CD4-positive, CD25-positive, alpha-beta regulatory T cell (primary cell): ENCODE results near the gene DISP3. TPM values are rescaled to one million over a fixed set of nuclear protein-coding genes. Genes with fewer than 3 reads are reported as not detected.

Experiments
- ATAC-seq, 2 donors: fragments of 150-1000 bp; cut with Tn5 transposase; one replicate each; pipeline ENCODE4 v1.10.0; 2021; ENCODE audit warnings: low read depth in 2 of 2, moderate number of reproducible peaks in 2 of 2, moderate library complexity in 1 of 2
- DNase-seq, 3 donors: peaks; one replicate each; pipeline versions ENCODE4 v3.0.0 to v3.0.0-alpha.2; 2012 to 2022; ENCODE audit warnings: mixed read lengths in 1 of 3
- H3K27ac ChIP-seq: one replicate; pipeline ENCODE4 v1.7.0; 2013; ENCODE audit warnings: mild to moderate bottlenecking, low read length; ENCODE audit not compliant: insufficient read depth, poor library complexity, severe bottlenecking
- H3K27me3 ChIP-seq: one replicate; pipeline ENCODE4 v1.7.0; 2013; ENCODE audit warnings: low read length; ENCODE audit not compliant: control insufficient read depth, insufficient read depth
- H3K36me3 ChIP-seq: one replicate; pipeline ENCODE4 v1.7.0; 2013; ENCODE audit warnings: mild to moderate bottlenecking, low read length, moderate library complexity; ENCODE audit not compliant: control insufficient read depth, insufficient read depth
- H3K4me1 ChIP-seq: 2 replicates; pipeline ENCODE4 v1.7.0; 2013; ENCODE audit warnings: mild to moderate bottlenecking, low read length; ENCODE audit not compliant: insufficient read depth, control insufficient read depth, poor library complexity, severe bottlenecking
- H3K4me3 ChIP-seq: one replicate; pipeline ENCODE4 v1.7.0; 2013; ENCODE audit warnings: low read depth, mild to moderate bottlenecking, low read length, moderate library complexity
- H3K9me3 ChIP-seq, 2 experiments: 1 replicate in 1 of 2; 2 replicates in 1 of 2; pipeline ENCODE4 v1.7.0; 2013; ENCODE audit warnings: low read length in 2 of 2, mild to moderate bottlenecking in 1 of 2, moderate library complexity in 1 of 2; ENCODE audit not compliant: control insufficient read depth in 2 of 2
- H3K27ac Mint-ChIP-seq, 3 donors: one replicate each; pipeline ENCODE4 v1.8.0; 2020 to 2022; ENCODE audit warnings: mild to moderate bottlenecking in 3 of 3, mixed read lengths in 3 of 3, moderate library complexity in 2 of 3
- H3K27me3 Mint-ChIP-seq: one replicate; pipeline ENCODE4 v1.8.0; 2022; ENCODE audit warnings: mild to moderate bottlenecking, mixed read lengths
- H3K36me3 Mint-ChIP-seq: one replicate; pipeline ENCODE4 v1.8.0; 2020; ENCODE audit warnings: mixed read lengths
- H3K4me1 Mint-ChIP-seq, 4 donors: one replicate each; pipeline ENCODE4 v1.8.0; 2020 to 2022; ENCODE audit warnings: mixed read lengths in 4 of 4, mild to moderate bottlenecking in 1 of 4
- H3K4me3 Mint-ChIP-seq, 4 donors: one replicate each; pipeline ENCODE4 v1.8.0; 2020 to 2022; ENCODE audit warnings: mild to moderate bottlenecking in 4 of 4, mixed read lengths in 4 of 4, moderate library complexity in 3 of 4
- H3K9me3 Mint-ChIP-seq, 7 donors: one replicate each; pipeline ENCODE4 v1.8.0; 2020 to 2022; ENCODE audit warnings: mixed read lengths in 7 of 7, mild to moderate bottlenecking in 3 of 7, moderate library complexity in 2 of 7
- polyA plus RNA-seq, 4 donors: library from polyadenylated mRNA; unstranded; fragments of 300-500 nt; fragmentation: Illumina TruSeq; gene quantifications; one replicate each; pipeline ENCODE4 v1.2.3, GENCODE V29; 2021
- total RNA-seq: library from RNA; stranded (reverse); gene quantifications from one replicate; pipeline ENCODE4 v1.2.3, GENCODE V29; 2022

Gene DISP3
- total and polyA plus RNA-seq, 5 donors from 2014 or later: 0.12 to 1.2 (median 0.23) TPM

- Histone ChIP-seq H3K4me1 (no peaks in the 10 kb centered on the region), H3K36me3 (no peaks in the 10 kb centered on the region), H3K27ac (no peak overlapping the region), H3K4me3 (no peak overlapping the region), H3K9me3 (no peaks in the 10 kb centered on the region), H3K27me3 (no peaks in the 10 kb centered on the region)
- DNase-seq: no peak
- Mint-ChIP-seq H3K4me3 (no peak overlapping the region), H3K27ac (no peak overlapping the region), H3K27me3 (peaks cover 4% of the 10 kb centered on the region), H3K4me1 (no peaks in the 10 kb centered on the region), H3K36me3 (no peaks in the 10 kb centered on the region), H3K9me3 (peaks cover 0 to 2% (median 0%) of the 10 kb centered on the region in 7 donors)
- ATAC-seq: no peak
These were observed 46.2 kb downstream of the DISP3 start for GRCh38 chr1:11525151-11525505.

GRCh38 chr1:11525516-11525915, 46.6 kb downstream of the DISP3 start:
- Mint-ChIP-seq H3K27ac (no peak overlapping the region), H3K36me3 (no peaks in the 10 kb centered on the region), H3K4me3 (no peak overlapping the region), H3K4me1 (no peaks in the 10 kb centered on the region), H3K9me3 (peaks cover 0 to 2% (median 0%) of the 10 kb centered on the region in 7 donors), H3K27me3 (peaks cover 4% of the 10 kb centered on the region)
- ATAC-seq (no peak), DNase-seq (no peak)
- Histone ChIP-seq H3K36me3 (no peaks in the 10 kb centered on the region), H3K27ac (no peak overlapping the region), H3K4me3 (no peak overlapping the region), H3K9me3 (no peaks in the 10 kb centered on the region), H3K27me3 (no peaks in the 10 kb centered on the region), H3K4me1 (no peaks in the 10 kb centered on the region)

- no peaks in the 10 kb centered on the region for H3K36me3 Mint-ChIP-seq
- H3K27me3 Mint-ChIP-seq: peaks cover 4% of the 10 kb centered on the region
- Histone ChIP-seq H3K4me3 (no peak overlapping the region), H3K9me3 (no peaks in the 10 kb centered on the region), H3K36me3 (no peaks in the 10 kb centered on the region), H3K27me3 (no peaks in the 10 kb centered on the region), H3K4me1 (no peaks in the 10 kb centered on the region), H3K27ac (no peak overlapping the region)
- H3K4me3 Mint-ChIP-seq: no peak overlapping the region
- no peak for ATAC-seq
- no peak for DNase-seq
- H3K4me1 Mint-ChIP-seq: no peaks in the 10 kb centered on the region
- no peak overlapping the region for H3K27ac Mint-ChIP-seq
- H3K9me3 Mint-ChIP-seq: peaks cover 0 to 2% (median 0%) of the 10 kb centered on the region in 7 donors
These were observed 47.3 kb downstream of the DISP3 start for GRCh38 chr1:11526071-11526895.

- no peak for DNase-seq
- ATAC-seq: no peak
These were observed 48.8 kb downstream of the DISP3 start for GRCh38 chr1:11527541-11528452.

GRCh38 chr1:11528611-11529261, 49.8 kb downstream of the DISP3 start:
- Mint-ChIP-seq H3K9me3 (no peaks in the 10 kb centered on the region), H3K36me3 (no peaks in the 10 kb centered on the region), H3K4me1 (no peaks in the 10 kb centered on the region), H3K4me3 (no peak overlapping the region), H3K27ac (no peak overlapping the region), H3K27me3 (no peaks in the 10 kb centered on the region)
- DNase-seq (no peak), ATAC-seq (no peak)
- no peak overlapping the region for H3K27ac ChIP-seq
- H3K4me1 ChIP-seq: no peaks in the 10 kb centered on the region
- H3K4me3 ChIP-seq: no peak overlapping the region
- H3K36me3 ChIP-seq: no peaks in the 10 kb centered on the region
- no peaks in the 10 kb centered on the region for H3K27me3 ChIP-seq
- no peaks in the 10 kb centered on the region for H3K9me3 ChIP-seq

More at GRCh38 chr1:11527541-11528452, 48.8 kb downstream of the DISP3 start:
- Histone ChIP-seq H3K27ac (no peak overlapping the region), H3K27me3 (no peaks in the 10 kb centered on the region), H3K36me3 (no peaks in the 10 kb centered on the region), H3K4me3 (no peak overlapping the region), H3K4me1 (no peaks in the 10 kb centered on the region), H3K9me3 (no peaks in the 10 kb centered on the region)
- no peaks in the 10 kb centered on the region for H3K36me3 Mint-ChIP-seq
- no peak overlapping the region for H3K27ac Mint-ChIP-seq
- no peak overlapping the region for H3K4me3 Mint-ChIP-seq
- H3K4me1 Mint-ChIP-seq: no peaks in the 10 kb centered on the region
- H3K9me3 Mint-ChIP-seq: no peaks in the 10 kb centered on the region
- peaks cover 4% of the 10 kb centered on the region for H3K27me3 Mint-ChIP-seq

GRCh38 chr1:11529330-11529729, 50.4 kb downstream of the DISP3 start:
- no peak for ATAC-seq
- Histone ChIP-seq H3K9me3 (no peaks in the 10 kb centered on the region), H3K4me1 (no peaks in the 10 kb centered on the region), H3K36me3 (no peaks in the 10 kb centered on the region), H3K27ac (no peak overlapping the region), H3K4me3 (no peak overlapping the region), H3K27me3 (no peaks in the 10 kb centered on the region)
- Mint-ChIP-seq H3K36me3 (no peaks in the 10 kb centered on the region), H3K4me3 (no peak overlapping the region), H3K4me1 (no peaks in the 10 kb centered on the region), H3K27me3 (no peaks in the 10 kb centered on the region), H3K9me3 (no peaks in the 10 kb centered on the region), H3K27ac (no peak overlapping the region)
- no peak for DNase-seq

GRCh38 chr1:11529763-11530730, 51.1 kb downstream of the DISP3 start:
- no peaks in the 10 kb centered on the region for H3K4me1 ChIP-seq
- H3K27me3 ChIP-seq: no peaks in the 10 kb centered on the region
- no peaks in the 10 kb centered on the region for H3K36me3 ChIP-seq
- DNase-seq: no peak
- Mint-ChIP-seq H3K4me1 (no peaks in the 10 kb centered on the region), H3K27me3 (no peaks in the 10 kb centered on the region), H3K27ac (no peak overlapping the region), H3K36me3 (no peaks in the 10 kb centered on the region), H3K4me3 (no peak overlapping the region), H3K9me3 (no peaks in the 10 kb centered on the region)
- no peak overlapping the region for H3K4me3 ChIP-seq
- ATAC-seq: no peak
- H3K27ac ChIP-seq: no peak overlapping the region
- H3K9me3 ChIP-seq: no peaks in the 10 kb centered on the region
